ENCODE results near the gene RIN3. TPM values are rescaled to one million over a fixed set of nuclear protein-coding genes. Genes with fewer than 3 reads are reported as not detected.

RIN3 gene
- total and polyA plus RNA-seq, 2 of the 4 experiments (the other 2 are of a cell fraction), result 2.5 to 11.1 TPM

- no peak overlapping the region for H3K23ac ChIP-seq (ENCODE audit: low read depth, low read length)
- H3K36me3 ChIP-seq (ENCODE audit: control insufficient read depth, insufficient read depth, low read length), result peaks cover 9% of the 10 kb centered on the region
- H3K4me3 ChIP-seq (ENCODE audit: insufficient read depth, low read depth, low read length), result no peak overlapping the region
- no TSS peak for BruUV-seq (replicated peaks)
- intact Hi-C loops (cut with micrococcal nuclease), result no loop called here
- H3K4me2 ChIP-seq (ENCODE audit: low read depth, low read length), result no peak overlapping the region
- H3K56ac ChIP-seq (ENCODE audit: extremely low read depth, insufficient read depth, low read length), result no peak overlapping the region
- in situ Hi-C loops (cut with MboI; ENCODE audit: low sequenced_read_pairs), result no loop called here
- H2BK20ac ChIP-seq (ENCODE audit: low read depth, low read length), result no peak overlapping the region
- peaks cover 12 to 19% of the 10 kb centered on the region in 2 experiments for H3K79me1 ChIP-seq (ENCODE audit: low read depth in 1 of 2, low read length in 2 of 2)
- DNase-seq (no peak), ATAC-seq (ENCODE audit: low read depth) (no peak)
- H3K27ac ChIP-seq (ENCODE audit: insufficient read depth, low read length), result no peak overlapping the region
- no peak overlapping the region; the same call in 1 of the 2 replicates for H2BK120ac ChIP-seq (ENCODE audit: low read depth, low read length)
- no peak overlapping the region for H2AK5ac ChIP-seq (ENCODE audit: low read depth, low read length)
- no peaks in the 10 kb centered on the region for H3K9me3 ChIP-seq (ENCODE audit: control insufficient read depth, insufficient read depth, low read length)
- no peak overlapping the region for H3K9ac ChIP-seq (ENCODE audit: low read depth, low read length)
- no peak overlapping the region for H2BK5ac ChIP-seq (ENCODE audit: low read depth, low read length, poor library complexity, severe bottlenecking)
- no peak overlapping the region for H3K18ac ChIP-seq (ENCODE audit: low read depth, low read length)
- dilution Hi-C loops (cut with HindIII; ENCODE audit: low sequenced_read_pairs, unreplicated experiment), result no loop called here
- H4K91ac ChIP-seq (ENCODE audit: insufficient read depth, low read depth, low read length), result no peak overlapping the region
- H2BK15ac ChIP-seq (ENCODE audit: low read depth, low read length), result no peak overlapping the region
- H3K14ac ChIP-seq (replicated peaks; ENCODE audit: low read depth, low read length), result no peak overlapping the region
- no peaks in the 10 kb centered on the region for H4K20me1 ChIP-seq (ENCODE audit: insufficient read depth, low read length)
- ChIA-PET POLR2A (ENCODE audit: unreplicated experiment) (no interaction called here), CTCF (no interaction called here)
- WGBS, 2 experiments (ENCODE audit: extremely low coverage in 2 of 2, insufficient read length in 1 of 2), result 100% methylated on average over 6 of the region's 9 CpGs; no CpG with 5 or more reads in 1 of the 2 experiments
- no peak overlapping the region for H4K8ac ChIP-seq (ENCODE audit: low read depth in 2 of 2, low read length in 2 of 2)
- H3K9me1 ChIP-seq (ENCODE audit: insufficient read depth, low read length), result peaks cover 10% of the 10 kb centered on the region
- no peak overlapping the region for H3K4ac ChIP-seq (ENCODE audit: low read depth, low read length)
- H3K4me1 ChIP-seq (ENCODE audit: control insufficient read depth, insufficient read depth, low read length), result peaks cover 2% of the 10 kb centered on the region; the same call in 1 of the 2 replicates
- H2AK9ac ChIP-seq (replicated peaks; ENCODE audit: low read depth, low read length, poor library complexity), result no peak overlapping the region
- H2AFZ ChIP-seq (replicated peaks; ENCODE audit: low read length, poor library complexity), result no peak overlapping the region
- no peaks in the 10 kb centered on the region for H3K27me3 ChIP-seq (ENCODE audit: control insufficient read depth, insufficient read depth, low read length)
- no peak overlapping the region for H4K5ac ChIP-seq (ENCODE audit: low read depth, low read length)
- TF ChIP-seq ELK1 (IDR thresholded peaks at IDR 0.05; ENCODE audit: borderline replicate concordance, low read depth, low read length) (no peak), RFX5 (IDR thresholded peaks at IDR 0.05; ENCODE audit: low read depth, low read length) (no peak), FOS (IDR thresholded peaks at IDR 0.05; ENCODE audit: low read depth, low read length) (no peak), MAFK (IDR thresholded peaks at IDR 0.05; ENCODE audit: low read depth, low read length) (no peak), USF2 (IDR thresholded peaks at IDR 0.05; ENCODE audit: low read depth, low read length) (no peak), CEBPB (IDR thresholded peaks at IDR 0.05; ENCODE audit: low read depth, low read length) (no peak), SMC3 (IDR thresholded peaks at IDR 0.05; ENCODE audit: low read depth, low read length) (no peak), BHLHE40 (IDR thresholded peaks at IDR 0.05; ENCODE audit: low read depth, low read length) (no peak)
Observed at GRCh38 chr14:92666251-92666650, 152.7 kb downstream of the RIN3 start.
